HG03457 (cell line): ENCODE results near the gene SAFB2.
A peak's percentile ranks its signal among the peaks of the same experiment; 100 is the strongest.

Experiments
- ATAC-seq: cut with Tn5 transposase; IDR thresholded peaks from one replicate; pipeline ENCODE4 v1.9.1; 2021; ENCODE audit warnings: moderate number of reproducible peaks; ENCODE audit not compliant: unreplicated experiment

The SAFB2 gene

DNA sequence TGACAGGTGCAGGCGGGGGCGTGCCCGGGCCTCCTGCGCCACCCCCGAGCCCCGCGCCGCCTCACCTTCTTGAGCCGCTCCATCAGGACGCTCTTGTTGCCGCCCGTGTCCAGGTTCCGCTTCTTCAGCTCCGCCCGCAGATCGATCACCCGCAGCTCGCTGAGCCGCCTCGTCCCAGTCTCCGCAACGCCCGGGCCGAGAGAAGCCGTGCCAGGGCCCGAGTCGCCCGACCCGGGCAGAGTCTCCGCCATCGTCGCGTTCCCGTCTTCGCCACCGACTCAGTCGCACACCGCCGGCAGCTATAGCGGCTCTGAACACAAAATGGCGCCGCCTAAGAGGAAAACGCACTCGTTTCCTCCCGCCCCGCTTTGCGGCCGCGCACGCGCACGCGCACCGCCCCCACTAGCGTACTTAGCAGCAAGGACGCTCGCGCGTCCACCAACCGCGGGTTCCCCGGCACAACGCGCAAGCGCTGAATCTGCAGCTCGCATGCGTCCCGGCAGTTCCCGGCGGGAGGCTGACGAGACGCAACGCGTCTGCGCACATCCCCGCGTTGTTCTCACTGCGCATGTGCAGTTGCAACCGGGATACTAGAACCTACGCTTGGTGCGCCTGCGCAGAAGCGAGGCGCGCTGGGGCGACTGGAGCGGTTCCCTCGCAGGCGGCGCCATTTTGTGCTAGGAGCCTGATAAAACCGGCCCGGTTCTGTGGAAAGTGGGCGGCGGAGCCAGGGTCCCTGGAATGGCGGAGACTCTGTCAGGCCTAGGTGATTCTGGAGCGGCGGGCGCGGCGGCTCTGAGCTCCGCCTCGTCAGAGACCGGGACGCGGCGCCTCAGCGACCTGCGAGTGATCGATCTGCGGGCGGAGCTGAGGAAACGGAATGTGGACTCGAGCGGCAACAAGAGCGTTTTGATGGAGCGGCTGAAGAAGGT, at the start of gene SAFB2, which contains the start of gene SAFB:
TSS of gene SAFB2 (minus strand) at position 312 of the 932 bp plus-strand sequence. CDS start at position 251, 61 bp downstream.
TSS of gene SAFB (plus strand) at position 619 of the 932 bp plus-strand sequence. CDS start at position 742, 123 bp downstream.
- ATAC-seq, result peak; percentile 67

DNA sequence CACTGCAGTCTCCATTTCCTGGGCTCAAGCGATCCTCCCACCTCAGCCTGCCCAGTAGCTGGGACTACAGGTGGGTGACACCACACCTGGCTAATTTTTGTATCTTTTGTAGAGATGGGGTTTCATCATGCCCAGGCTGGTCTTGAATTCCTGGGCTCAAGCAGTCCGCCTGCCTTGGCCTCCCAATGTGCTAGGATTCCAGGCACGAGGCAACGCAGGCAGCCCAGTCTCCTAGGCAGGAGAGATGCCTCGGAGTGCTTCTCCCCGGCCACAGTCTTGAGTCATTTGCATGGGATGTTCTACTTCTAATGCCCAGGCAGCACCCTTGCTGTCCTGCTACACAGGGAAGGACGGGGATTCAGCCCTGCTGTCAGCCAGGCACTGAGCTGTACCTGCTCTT, 49.0 kb upstream of the SAFB2 start:
- ATAC-seq, result no peak

DNA sequence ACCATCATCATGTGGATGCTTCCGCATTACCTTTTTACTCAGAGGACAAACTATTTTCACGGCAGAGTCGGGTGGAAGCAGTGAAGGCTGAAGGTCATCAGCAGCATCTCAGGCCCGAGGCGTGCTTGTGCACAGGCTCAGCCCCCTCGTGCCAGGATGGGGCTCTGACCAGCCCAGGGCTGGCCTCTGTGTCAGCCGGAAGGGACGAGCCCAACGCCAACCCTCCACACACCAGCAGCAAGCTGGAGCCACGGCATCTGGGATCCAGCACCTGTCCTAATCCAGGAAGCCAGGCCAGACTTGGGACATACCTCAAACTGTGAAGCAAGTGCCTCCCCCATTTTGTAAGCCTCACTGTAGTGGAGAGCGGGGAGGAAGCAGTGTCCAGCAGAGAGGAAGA, 46.6 kb upstream of the SAFB2 start:
- ATAC-seq, result no peak

DNA sequence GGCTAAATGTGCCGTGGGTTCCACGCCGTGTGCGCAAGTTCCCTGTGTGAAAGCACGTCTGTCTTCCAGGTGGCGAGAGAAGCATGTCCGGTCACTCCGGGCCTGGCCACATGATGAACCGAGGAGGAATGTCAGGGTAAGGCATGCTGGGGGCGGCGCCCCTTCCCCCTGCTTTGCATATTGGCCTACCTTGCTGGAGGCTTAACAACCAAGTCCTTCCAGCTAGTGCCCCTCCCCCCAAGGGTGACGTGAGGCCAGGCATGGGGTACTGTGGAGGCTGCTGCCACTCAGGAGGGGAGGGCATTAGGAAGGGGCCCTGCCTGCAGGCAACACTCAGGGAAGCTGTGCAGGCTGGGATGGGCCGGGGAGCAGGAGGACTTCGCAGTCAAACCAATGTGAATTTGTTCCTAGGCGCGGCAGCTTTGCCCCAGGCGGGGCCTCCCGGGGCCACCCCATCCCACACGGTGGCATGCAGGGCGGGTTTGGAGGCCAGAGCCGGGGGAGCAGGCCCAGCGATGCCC, 45.2 kb upstream of the SAFB2 start:
- ATAC-seq, result no peak

DNA sequence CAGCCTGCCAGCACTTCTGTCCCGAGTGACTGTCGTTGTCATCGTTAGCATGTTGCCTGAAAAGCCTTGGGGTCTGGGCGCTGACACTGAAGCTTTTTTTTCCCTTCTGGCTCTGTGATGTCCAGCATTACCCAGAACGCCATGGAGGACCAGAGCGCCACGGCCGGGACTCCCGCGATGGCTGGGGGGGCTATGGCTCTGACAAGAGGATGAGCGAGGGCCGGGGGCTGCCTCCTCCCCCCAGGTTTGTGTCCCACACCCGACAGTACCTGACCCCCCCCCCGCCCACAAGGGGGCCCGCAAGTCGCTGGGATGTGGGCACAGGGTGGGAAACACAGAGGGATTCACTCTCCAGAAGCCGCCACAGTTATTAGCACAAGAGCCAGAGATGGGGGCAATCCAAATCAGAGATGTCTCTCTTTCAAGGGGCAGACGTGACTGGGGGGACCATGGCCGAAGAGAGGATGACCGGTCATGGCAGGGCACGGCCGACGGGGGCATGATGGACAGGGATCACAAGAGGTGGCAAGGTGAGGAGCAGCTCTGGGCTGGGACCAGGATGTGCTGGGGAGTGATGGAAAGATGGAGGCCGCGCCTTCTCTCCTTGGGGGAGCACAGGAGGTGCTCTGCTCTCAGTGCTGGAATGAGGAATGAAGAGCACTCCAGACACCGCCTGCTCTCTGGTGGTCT, 44.5 kb upstream of the SAFB2 start:
- ATAC-seq, result no peak

DNA sequence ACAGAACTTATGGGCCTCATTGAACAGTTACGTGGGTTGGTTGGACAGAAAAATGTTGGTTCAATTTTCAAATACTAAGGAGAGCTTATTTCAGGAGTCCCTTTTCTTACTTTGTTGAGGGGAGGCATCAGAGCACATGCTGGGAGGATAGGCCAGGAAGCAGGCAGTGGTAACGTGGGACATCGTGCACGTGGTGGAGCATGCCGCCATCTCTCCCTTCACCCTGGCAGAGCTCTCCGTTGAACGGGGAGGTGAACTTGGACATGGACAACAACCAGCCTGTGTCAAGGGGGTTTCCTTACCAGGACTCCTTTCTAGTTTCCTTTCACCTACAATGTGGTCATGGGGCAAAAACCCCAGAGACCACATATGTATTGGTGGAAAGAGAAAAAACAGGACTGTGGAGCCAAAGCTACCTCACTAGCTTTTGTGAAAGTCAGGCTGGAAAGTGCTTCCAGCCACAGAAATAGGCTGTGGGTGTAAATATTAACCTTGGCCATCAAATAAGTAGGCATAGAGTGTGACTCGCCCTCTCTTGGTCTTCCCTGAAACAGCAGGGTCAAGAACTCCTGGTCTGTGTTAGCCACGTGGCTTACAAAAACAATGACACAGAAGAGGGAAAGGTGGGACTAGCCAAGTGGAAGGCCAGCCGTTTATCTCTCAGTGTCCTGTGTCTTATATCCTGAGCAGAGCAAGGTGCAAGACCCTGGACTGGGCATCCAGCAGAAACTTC, 43.4 kb upstream of the SAFB2 start:
- no peak for ATAC-seq

DNA sequence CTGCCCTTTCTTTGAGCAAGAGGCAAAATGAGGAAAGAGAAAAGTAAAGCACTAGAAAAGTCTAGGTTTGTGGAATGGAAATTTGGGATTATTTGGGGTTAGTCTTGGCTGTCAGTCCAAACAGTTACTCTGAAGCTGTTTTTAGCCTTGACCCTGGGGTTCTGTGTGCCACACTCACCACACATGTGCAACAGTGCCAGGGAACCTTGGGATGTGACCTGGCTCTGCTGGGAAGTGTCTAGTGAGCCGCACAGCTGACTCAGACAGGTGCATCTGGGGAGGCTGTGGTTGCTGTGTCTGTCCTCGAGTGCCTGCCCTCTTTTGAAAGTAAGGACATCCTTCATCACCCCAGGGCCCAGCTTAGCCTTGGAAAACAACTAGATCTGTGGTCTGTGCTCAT, 41.9 kb upstream of the SAFB2 start:
- ATAC-seq, result no peak

DNA sequence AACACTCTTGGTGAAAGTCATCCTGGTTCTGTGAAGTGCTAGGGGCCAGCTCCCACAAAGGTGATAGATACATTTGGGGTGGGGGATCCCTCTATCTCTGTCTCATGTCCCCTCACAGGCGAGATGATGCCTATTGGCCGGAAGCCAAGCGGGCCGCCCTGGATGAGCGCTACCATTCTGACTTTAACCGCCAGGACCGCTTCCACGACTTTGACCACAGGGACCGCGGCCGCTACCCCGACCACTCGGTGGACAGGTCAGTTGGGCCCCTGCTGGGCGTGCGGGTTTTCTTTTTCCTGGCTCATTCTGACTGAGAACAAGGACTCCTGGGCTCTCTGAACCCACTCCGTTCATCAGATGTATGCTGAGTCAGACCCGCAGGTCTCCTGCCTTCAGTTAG, 41.3 kb upstream of the SAFB2 start:
- no peak for ATAC-seq

DNA sequence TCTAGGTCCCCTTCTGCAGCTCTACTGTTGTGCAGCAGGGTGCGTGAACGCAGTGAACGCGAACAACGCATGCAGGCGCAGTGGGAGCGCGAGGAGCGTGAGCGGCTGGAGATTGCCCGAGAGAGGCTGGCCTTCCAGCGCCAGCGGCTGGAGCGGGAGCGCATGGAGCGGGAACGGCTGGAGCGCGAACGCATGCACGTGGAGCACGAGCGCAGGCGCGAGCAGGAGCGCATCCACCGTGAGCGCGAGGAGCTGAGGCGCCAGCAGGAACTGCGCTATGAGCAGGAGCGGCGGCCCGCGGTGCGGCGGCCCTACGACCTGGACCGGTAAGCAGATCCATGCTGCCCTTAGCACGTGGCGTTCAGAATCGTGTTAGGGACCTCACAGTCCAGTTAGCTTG, 38.9 kb upstream of the SAFB2 start:
- ATAC-seq, result no peak

DNA sequence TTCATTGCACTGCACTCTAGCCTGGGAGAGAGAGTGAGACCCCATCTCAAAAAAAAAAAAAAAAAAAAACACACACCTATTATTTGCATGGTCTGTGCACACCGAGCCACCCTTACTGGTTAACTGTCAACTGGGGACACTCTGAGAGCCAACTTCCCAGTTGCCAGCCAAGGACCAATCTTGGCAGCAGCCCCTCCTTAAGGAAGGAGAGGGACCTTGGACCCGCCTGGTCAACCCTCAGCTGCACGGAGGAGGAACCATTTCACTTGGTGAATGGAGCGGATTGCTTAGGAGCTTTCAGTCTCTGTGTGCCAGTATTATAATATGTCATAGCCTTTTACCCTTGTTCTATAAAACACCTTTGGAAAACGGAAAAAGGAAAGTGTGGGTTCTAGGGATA, 32.8 kb upstream of the SAFB2 start:
- no peak for ATAC-seq

DNA sequence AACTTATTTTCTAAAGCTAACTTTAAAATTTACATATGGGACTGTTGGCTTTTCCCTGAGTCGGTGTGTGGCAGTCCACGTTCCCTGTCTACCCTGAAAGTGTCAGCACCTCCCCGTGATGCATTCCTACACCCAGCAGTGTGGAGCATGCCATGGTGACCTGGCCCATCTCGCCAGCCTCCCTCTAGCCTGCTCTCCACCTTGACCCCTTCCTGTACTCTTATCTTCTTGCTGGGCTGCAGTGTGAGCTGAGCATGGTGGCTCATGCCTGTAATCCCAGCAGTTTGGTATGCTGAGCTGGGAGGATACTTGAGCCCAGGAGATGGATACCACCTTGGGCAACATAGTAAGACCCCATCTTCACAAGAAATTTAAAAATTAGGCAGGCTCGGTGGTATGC, 32.4 kb upstream of the SAFB2 start:
- no peak for ATAC-seq

DNA sequence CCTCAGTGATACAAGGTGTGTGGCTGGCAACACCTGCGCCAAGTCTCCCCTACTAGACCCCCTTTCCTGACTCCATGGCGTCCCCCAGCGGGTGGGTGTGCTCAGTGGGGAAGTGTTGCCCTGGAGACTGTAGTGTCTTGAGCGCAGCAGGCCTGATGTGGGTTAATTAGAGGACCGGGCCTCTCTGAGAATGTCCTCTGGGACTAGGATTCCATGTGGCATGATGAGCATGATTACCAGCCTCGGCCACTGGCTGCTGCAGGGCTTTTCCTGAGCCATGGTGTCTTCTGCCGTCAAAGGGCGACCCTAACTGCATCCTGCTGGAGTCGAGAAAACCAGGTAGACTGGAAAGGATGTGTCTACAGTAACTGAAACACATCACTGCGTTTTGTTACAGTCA, 29.7 kb upstream of the SAFB2 start:
- ATAC-seq, result no peak

DNA sequence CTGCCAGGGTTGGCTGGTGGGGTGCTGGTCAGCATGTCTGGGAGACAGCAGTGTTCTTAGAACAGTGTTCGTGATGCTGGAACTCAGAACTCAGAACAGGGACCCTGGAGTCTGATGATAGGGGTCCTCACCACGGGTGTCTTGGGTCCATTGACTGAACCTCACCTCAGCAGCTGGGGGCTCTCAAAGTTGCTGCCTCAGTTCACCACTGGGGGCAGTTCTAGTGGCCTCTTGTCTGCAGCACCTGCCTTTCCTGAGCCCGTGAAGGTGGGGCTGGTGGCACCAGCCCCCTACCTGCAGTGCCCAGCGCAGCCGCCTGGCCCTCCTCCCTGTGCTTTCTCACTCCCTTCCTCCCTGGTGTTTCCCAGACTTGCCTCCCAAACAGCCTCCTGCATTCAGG, 28.8 kb upstream of the SAFB2 start:
- no peak for ATAC-seq

DNA sequence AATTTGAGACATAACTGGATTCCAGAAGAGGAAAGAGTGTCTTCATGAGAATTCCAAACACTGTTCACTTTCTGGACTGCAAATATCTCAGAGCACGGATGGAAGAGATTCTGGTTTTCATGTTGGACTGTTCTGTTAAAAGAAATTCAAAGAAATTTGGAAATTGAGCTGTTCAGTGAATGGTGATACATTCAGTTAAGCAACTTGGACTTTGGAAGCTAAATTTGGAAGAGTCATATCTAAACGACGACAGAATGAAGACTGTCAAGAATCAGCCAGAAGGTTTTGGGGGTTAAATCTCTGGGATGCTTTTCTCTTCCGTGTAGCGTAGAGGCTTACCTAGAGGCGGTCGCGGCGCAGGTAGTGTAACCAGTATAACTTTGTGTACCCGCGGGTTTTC, 25.9 kb upstream of the SAFB2 start:
- ATAC-seq, result no peak

DNA sequence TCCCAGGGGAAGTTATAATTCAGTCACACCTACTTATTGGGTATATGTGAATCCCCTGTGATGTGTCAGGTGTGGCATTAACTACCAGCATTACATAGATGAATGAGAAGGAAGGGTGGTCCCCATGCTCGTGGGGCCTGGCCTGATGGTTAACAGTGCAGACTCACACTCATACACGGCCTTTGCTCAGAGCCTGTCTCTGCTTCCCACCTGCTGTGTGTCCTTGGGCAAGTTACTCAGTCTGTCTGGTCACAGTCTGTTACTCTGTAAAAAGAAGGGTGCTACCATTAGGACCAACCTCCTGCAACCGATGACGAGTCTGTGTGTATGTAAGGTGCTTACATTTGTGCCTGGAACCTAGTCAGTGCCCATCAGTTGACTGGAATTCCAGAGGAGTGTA, 24.1 kb upstream of the SAFB2 start:
- ATAC-seq, result no peak

DNA sequence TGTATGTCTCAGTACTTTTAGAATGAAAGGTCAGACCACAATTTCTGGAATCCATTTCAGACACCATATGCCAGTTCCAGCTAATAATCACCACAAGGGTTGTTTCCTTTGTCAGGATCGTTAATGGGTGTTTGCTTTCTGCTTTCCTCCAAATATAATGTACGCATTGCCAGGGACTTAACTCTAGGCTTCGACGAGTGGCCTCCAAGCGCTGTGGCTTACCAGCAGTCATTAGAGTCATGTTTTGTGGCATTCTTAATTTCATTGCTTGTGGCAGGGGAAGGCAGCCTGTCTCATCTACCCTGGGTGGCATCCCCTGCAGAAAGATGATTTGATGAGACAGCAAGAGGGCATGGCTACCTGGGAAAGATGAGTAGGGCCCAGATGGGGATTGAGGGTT, 22.8 kb upstream of the SAFB2 start:
- no peak for ATAC-seq

DNA sequence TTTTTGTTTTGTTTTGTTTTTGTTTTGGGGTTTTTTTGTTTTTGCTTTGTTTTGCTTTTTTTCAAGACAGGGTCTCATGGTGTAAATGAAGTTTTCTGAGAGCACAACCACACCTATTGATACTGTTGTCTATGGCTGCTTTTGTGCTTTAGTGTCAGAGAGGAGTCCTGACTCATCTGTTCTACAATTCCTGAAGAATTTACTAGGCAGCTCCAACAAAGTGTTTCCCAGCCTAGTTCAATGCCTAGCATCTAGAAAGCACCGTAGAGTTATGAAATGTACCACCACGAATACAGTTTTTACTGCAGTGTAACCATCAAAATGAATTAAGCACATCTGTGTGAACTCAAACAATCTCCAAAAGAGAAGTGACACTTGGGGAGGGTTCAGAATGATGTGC, 21.5 kb upstream of the SAFB2 start:
- ATAC-seq, result no peak

DNA sequence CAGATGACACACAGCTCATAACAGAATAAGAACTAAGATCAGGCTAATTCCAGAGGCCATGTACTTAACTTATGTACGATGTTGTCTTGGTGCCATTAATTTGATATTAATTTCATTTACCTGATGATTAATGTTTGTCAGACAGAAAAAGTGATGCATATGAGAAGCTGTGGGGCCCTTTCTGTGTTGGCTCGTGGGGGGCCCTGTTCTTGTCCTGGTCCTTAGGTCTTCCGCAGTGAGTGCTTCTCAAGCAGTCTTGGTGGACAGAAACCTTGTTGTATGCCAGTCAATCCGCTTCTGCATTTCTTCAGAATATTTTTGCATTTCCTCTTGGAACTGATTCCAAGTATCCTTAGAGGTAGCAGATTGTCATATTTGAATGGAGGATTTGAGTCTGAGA, 20.5 kb upstream of the SAFB2 start:
- ATAC-seq, result no peak

DNA sequence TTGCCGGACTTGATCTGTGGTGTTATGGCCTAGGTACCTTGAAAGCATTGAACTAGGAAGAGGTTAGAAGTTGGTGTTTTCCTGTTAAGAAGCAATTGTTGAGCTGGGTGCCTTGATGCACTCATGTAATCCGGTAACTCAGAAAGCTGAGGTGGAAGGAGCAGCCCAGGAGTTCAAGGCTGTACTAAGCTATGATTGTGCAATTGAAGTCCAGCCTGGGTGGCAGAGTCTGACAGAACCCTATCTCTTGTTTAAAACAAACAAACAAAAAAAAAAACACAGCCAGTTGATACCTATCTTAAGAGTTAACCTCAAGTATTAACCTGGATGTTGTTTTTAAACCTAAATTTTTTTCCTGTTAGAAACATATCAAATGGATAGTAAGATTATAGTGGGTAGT, 19.6 kb upstream of the SAFB2 start:
- no peak for ATAC-seq

DNA sequence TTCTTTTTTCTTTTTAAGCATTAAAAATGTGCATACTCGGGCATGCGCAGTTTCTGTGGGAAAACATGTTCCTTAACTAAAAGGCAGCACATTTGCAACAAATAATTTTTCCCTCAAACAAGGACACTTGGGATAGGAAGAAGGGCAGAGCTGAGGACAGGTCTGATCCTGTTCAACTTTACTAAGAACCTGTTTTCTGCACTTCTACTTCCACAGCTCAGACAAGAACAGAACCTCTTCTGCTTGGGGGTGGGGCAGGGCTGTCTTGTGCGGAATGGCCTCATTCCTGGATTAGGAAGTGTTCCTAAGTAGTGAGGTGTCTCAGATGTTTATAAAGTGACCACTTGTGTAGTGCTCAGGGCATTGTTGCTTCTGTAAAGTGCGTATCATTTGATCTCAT, 18.6 kb upstream of the SAFB2 start:
- ATAC-seq, result no peak

DNA sequence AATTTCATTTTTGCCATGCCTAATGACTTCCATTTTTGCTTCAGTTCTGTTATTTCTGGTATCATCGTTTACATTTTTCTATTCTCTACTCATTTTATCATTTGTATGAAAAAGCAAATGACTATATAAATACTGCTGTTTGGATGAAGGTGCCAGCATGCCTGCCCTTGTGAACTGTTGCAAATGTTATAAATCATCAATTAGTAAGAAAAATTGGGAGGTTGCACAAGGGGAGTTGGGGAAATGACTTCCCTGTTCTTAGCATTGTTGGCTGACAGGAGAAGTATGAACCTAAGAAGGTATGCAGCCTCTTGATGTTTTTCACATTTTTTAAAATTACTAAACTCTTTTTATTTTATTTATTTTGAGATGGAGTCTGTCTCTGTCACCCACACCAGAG, 15.4 kb upstream of the SAFB2 start:
- ATAC-seq, result no peak
